ENCODE results near the gene MBTPS1.

Gene MBTPS1

DNA sequence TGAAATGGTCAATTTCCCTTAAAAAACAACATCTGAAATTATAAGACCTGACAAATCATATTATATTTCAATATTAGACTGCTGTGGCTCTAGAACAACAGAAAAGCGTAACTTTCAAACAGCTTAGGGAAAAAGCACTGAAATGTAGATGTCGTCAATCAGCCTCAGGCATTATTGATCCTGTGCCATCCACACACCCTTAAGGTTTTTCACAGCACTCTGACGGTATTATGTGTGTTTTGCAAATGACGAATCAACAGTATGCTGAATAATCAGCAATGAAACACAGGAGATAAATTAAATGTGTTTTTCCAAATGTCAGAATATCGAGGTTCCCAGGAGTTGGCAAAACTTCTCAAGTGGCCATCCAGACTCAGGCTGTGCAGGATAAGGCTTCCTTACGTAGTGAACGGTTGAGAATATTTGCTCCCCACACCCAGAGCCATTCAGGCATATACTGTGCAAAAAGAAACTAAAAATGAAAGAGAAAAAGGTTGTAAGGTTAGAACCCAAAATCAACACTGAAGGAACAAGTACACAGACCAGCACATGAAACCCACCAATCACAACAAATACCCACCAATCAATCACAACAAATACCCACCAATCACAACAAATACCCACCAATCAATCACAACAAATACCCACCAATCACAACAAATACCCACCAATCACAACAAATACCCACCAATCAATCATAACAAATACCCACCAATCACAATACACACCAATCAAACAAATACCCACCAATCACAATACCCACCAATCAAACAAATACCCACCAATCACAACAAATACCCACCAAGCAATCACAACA, 7.7 kb upstream of the MBTPS1 start:
- peaks cover 12% of the 10 kb centered on the region for H3K36me3 ChIP-seq (ENCODE audit: insufficient read depth, low read length)
- H3F3A ChIP-seq (ENCODE audit: insufficient read depth, low read length): no peaks in the 10 kb centered on the region
- no peaks in the 10 kb centered on the region for H3K9me3 ChIP-seq (ENCODE audit: low read length)
- no peaks in the 10 kb centered on the region for H3K27me3 ChIP-seq (ENCODE audit: insufficient read depth, low read length)
- H3K4me3 ChIP-seq (ENCODE audit: low read depth, low read length, poor library complexity, severe bottlenecking): no peak overlapping the region
- H3K79me2 ChIP-seq (ENCODE audit: insufficient read depth, low read length): no peaks in the 10 kb centered on the region
- H3K9ac ChIP-seq (ENCODE audit: low read length): no peak overlapping the region
- H3K4me1 ChIP-seq (ENCODE audit: insufficient read depth, low read length, severe bottlenecking): peaks cover 3% of the 10 kb centered on the region
- H3K4me2 ChIP-seq (ENCODE audit: low read length): no peak overlapping the region
- no peak for TF ChIP-seq EZH2 (IDR thresholded peaks at IDR 0.05; ENCODE audit: borderline replicate concordance, low read length)
- TF ChIP-seq, protein P1, sequence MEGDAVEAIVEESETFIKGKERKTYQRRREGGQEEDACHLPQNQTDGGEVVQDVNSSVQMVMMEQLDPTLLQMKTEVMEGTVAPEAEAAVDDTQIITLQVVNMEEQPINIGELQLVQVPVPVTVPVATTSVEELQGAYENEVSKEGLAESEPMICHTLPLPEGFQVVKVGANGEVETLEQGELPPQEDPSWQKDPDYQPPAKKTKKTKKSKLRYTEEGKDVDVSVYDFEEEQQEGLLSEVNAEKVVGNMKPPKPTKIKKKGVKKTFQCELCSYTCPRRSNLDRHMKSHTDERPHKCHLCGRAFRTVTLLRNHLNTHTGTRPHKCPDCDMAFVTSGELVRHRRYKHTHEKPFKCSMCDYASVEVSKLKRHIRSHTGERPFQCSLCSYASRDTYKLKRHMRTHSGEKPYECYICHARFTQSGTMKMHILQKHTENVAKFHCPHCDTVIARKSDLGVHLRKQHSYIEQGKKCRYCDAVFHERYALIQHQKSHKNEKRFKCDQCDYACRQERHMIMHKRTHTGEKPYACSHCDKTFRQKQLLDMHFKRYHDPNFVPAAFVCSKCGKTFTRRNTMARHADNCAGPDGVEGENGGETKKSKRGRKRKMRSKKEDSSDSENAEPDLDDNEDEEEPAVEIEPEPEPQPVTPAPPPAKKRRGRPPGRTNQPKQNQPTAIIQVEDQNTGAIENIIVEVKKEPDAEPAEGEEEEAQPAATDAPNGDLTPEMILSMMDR (IDR thresholded peaks at IDR 0.05; ENCODE audit: low read length): no peak
- no peaks in the 10 kb centered on the region for H4K20me1 ChIP-seq (ENCODE audit: insufficient read depth, low read length)
- H3K9me2 ChIP-seq (ENCODE audit: low read depth, low read length): no peaks in the 10 kb centered on the region
- no peak overlapping the region for H3K27ac ChIP-seq (ENCODE audit: low read depth, low read length, poor library complexity, severe bottlenecking)
- no peak overlapping the region for H2AFZ ChIP-seq (ENCODE audit: low read length)

DNA sequence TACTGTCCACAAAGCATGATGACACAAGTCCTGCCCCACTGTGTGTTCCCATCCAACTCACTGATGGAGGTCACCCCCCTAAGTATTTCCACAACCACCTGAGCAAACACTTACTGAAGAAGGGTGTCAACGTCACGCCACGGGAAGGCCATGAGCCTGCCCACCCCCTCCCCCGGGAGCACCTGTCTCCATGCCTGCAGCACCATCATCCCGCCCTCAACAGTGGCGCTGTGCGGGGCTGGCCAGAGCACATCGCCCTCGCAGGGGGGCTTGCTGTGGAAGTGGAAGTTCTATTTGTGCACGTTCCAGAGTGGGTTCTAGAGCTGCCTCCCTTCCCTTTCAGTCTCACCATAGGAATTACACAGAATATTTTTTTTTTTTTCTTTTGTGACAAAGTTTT, 4.3 kb upstream of the MBTPS1 start:
- Histone ChIP-seq H3K9ac (ENCODE audit: low read length) (no peak overlapping the region), H3K4me1 (ENCODE audit: insufficient read depth, low read length, severe bottlenecking) (peaks cover 5% of the 10 kb centered on the region), H4K20me1 (ENCODE audit: insufficient read depth, low read length) (no peaks in the 10 kb centered on the region), H3K27me3 (ENCODE audit: insufficient read depth, low read length) (no peaks in the 10 kb centered on the region), H3K4me3 (ENCODE audit: low read depth, low read length, poor library complexity, severe bottlenecking) (no peak overlapping the region), H3K36me3 (ENCODE audit: insufficient read depth, low read length) (peaks cover 7% of the 10 kb centered on the region), H3K4me2 (ENCODE audit: low read length) (no peak overlapping the region), H3K9me2 (ENCODE audit: low read depth, low read length) (no peaks in the 10 kb centered on the region), H3F3A (ENCODE audit: insufficient read depth, low read length) (no peaks in the 10 kb centered on the region), H3K27ac (ENCODE audit: low read depth, low read length, poor library complexity, severe bottlenecking) (no peak overlapping the region), H2AFZ (ENCODE audit: low read length) (no peak overlapping the region), H3K9me3 (ENCODE audit: low read length) (no peaks in the 10 kb centered on the region), H3K79me2 (ENCODE audit: insufficient read depth, low read length) (peaks cover 2% of the 10 kb centered on the region)
- TF ChIP-seq, protein P1 (IDR thresholded peaks at IDR 0.05; ENCODE audit: low read length): no peak
- no peak for TF ChIP-seq EZH2 (IDR thresholded peaks at IDR 0.05; ENCODE audit: borderline replicate concordance, low read length)

DNA sequence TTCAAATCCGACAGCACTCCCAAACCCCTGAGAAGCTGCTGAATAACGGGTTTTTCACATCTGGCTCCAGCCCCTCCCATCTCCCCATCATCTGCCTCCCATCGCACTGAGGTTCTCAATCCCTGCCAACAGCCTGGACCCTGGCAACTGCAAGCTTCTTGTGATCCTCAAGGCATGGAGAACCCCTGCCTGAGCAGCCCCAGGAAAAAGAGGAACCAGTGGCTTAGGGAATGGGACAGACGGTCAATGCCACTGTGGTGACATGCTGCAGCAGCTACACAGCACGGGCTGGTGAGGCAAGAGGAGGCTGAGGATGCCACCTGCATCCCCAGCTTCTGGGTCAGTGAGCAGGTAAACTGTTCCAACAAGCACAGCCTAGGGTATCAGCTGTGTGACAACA, 3.3 kb upstream of the MBTPS1 start:
- no peak overlapping the region for H2AFZ ChIP-seq (ENCODE audit: low read length)
- H3K9me2 ChIP-seq (ENCODE audit: low read depth, low read length): no peaks in the 10 kb centered on the region
- no peak overlapping the region for H3K4me3 ChIP-seq (ENCODE audit: low read depth, low read length, poor library complexity, severe bottlenecking)
- H3F3A ChIP-seq (ENCODE audit: insufficient read depth, low read length): no peaks in the 10 kb centered on the region
- TF ChIP-seq, protein P1 (IDR thresholded peaks at IDR 0.05; ENCODE audit: low read length): no peak
- no peak overlapping the region for H3K9ac ChIP-seq (ENCODE audit: low read length)
- no peaks in the 10 kb centered on the region for H3K9me3 ChIP-seq (ENCODE audit: low read length)
- H4K20me1 ChIP-seq (ENCODE audit: insufficient read depth, low read length): no peaks in the 10 kb centered on the region
- H3K4me1 ChIP-seq (ENCODE audit: insufficient read depth, low read length, severe bottlenecking): peaks cover 14% of the 10 kb centered on the region
- peaks cover 11% of the 10 kb centered on the region for H3K79me2 ChIP-seq (ENCODE audit: insufficient read depth, low read length)
- no peak overlapping the region for H3K4me2 ChIP-seq (ENCODE audit: low read length)
- H3K36me3 ChIP-seq (ENCODE audit: insufficient read depth, low read length): peaks cover 7% of the 10 kb centered on the region
- H3K27ac ChIP-seq (ENCODE audit: low read depth, low read length, poor library complexity, severe bottlenecking): no peak overlapping the region
- no peaks in the 10 kb centered on the region for H3K27me3 ChIP-seq (ENCODE audit: insufficient read depth, low read length)

All from OCI-LY1 (cell line).